ENCODE results near the gene BCKDHB.
"Not testable (repeated sequence)": the region's sequence is repeated elsewhere in the genome, so short reads cannot be mapped to it uniquely, and the experiment has no call there.

Gene BCKDHB

GRCh38 chr6:80280262-80281010, 174.0 kb downstream of the BCKDHB start:
- DNase-seq (ENCODE audit: low read depth), result peak; percentile 34
- no peak for TF ChIP-seq CTCF (conservative IDR thresholded peaks at IDR 0.05; ENCODE audit: low read depth, low read length)
- no peak overlapping the region for H3K4me3 ChIP-seq (ENCODE audit: low read depth, low read length)

GRCh38 chr6:80282913-80283554, 176.6 kb downstream of the BCKDHB start:
- no peak for TF ChIP-seq CTCF (conservative IDR thresholded peaks at IDR 0.05; ENCODE audit: low read depth, low read length)
- peak; percentile 64 for DNase-seq (ENCODE audit: low read depth)
- H3K4me3 ChIP-seq (ENCODE audit: low read depth, low read length), result no peak overlapping the region

- DNase-seq (ENCODE audit: low read depth), result no peak
- no peak for TF ChIP-seq CTCF (conservative IDR thresholded peaks at IDR 0.05; ENCODE audit: low read depth, low read length)
Observed at GRCh38 chr6:80287112-80287511, 180.6 kb downstream of the BCKDHB start.

GRCh38 chr6:80287607-80288006, 181.1 kb downstream of the BCKDHB start:
- TF ChIP-seq CTCF (conservative IDR thresholded peaks at IDR 0.05; ENCODE audit: low read depth, low read length), result no peak
- no peak overlapping the region for H3K4me3 ChIP-seq (ENCODE audit: low read depth, low read length)
- no peak for DNase-seq (ENCODE audit: low read depth)

More at GRCh38 chr6:80287112-80287511, 180.6 kb downstream of the BCKDHB start:
- no peak overlapping the region for H3K4me3 ChIP-seq (ENCODE audit: low read depth, low read length)

- no peak for TF ChIP-seq CTCF (conservative IDR thresholded peaks at IDR 0.05; ENCODE audit: low read depth, low read length)
- no peak for DNase-seq (ENCODE audit: low read depth)
- H3K4me3 ChIP-seq (ENCODE audit: low read depth, low read length), result no peak overlapping the region
Observed at GRCh38 chr6:80289727-80290126, 183.3 kb downstream of the BCKDHB start.

GRCh38 chr6:80294531-80294930, 188.1 kb downstream of the BCKDHB start:
- DNase-seq (ENCODE audit: low read depth); H3K4me3 ChIP-seq (ENCODE audit: low read depth, low read length): not testable (repeated sequence)

GRCh38 chr6:80302716-80303115, 196.2 kb downstream of the BCKDHB start:
- H3K4me3 ChIP-seq (ENCODE audit: low read depth, low read length), result no peak overlapping the region
- TF ChIP-seq CTCF (conservative IDR thresholded peaks at IDR 0.05; ENCODE audit: low read depth, low read length), result no peak
- DNase-seq (ENCODE audit: low read depth), result no peak
